Measurements from ENCODE around the gene NFXL1.

DNA sequence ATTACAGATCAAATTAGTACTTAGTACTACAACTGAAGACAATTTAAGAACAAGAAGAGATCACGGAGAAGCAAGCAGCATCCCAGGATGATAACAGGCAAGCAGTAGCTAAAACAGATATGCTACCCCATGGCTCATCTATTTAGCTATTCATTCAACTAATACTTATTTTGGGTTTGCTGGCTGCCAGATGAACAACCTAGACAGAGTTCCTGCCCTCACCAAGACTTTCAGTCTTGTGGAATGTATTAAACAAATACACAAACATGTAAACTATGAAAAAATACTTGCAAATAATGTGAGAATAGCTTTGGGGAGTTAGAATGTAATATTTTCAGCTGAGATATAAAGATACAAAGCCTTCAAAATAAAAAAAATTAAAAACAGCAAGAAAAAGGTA lies 74.1 kb downstream of the NFXL1 start:
- TF ChIP-seq POLR2A (IDR thresholded peaks at IDR 0.05; ENCODE audit: low read length) (no peak), GATA1 (IDR thresholded peaks at IDR 0.05; ENCODE audit: low read depth, low read length) (no peak)

Measured in erythroblast (primary cell).